Measurements from ENCODE around the gene ITGA2B.

DNA sequence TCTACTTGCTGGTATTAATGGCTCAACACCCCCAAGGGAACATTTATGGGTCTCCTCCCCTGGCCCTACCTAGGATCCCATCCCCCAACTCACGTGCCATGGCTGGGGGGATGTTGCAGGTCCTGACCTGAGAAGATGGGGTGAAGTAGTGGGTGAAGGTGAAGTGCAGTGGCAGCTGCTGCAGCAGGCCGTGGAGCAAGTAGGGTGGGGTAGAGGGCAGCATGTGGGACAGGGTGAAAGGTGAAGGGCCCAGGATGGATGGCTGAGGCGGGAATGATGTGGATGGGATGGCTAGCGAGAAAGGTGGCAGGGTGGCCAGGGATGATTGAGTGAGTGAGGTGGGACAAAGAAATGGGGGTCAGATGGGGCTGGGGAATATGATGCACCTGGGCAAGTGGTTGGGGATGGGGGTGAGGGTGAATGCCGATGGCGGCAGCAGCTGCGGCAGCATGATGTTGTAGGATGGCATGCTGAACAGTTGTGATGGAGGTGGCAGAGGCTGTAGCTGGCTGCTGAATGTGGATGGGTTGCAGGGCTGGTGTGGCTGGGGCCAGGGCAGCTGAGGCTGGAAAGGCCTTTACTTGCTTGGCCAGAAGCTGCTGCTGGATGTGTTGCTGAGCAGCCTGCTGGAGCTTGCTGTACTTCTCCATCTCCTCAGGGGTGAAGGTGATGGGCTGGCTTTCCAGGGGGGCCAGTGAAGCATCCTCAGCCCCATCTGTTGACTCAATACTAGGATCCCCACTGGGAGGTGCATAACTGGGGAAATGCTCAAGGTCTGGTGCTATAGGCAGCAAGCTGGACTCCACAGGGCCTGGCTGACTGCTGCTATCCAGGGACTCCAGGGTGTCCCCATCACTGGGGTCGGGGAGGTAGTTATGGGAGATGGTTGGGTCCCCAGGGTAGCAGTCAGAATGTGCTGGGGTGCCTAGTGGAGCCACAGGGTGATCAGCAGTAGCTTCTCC is 8.3 kb upstream of the ITGA2B start:
- TF ChIP-seq, protein P1, sequence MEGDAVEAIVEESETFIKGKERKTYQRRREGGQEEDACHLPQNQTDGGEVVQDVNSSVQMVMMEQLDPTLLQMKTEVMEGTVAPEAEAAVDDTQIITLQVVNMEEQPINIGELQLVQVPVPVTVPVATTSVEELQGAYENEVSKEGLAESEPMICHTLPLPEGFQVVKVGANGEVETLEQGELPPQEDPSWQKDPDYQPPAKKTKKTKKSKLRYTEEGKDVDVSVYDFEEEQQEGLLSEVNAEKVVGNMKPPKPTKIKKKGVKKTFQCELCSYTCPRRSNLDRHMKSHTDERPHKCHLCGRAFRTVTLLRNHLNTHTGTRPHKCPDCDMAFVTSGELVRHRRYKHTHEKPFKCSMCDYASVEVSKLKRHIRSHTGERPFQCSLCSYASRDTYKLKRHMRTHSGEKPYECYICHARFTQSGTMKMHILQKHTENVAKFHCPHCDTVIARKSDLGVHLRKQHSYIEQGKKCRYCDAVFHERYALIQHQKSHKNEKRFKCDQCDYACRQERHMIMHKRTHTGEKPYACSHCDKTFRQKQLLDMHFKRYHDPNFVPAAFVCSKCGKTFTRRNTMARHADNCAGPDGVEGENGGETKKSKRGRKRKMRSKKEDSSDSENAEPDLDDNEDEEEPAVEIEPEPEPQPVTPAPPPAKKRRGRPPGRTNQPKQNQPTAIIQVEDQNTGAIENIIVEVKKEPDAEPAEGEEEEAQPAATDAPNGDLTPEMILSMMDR (conservative IDR thresholded peaks at IDR 0.05; ENCODE audit: low read depth, low read length), result no peak
- TF ChIP-seq EZH2phosphoT487 (IDR thresholded peaks at IDR 0.05; ENCODE audit: borderline replicate concordance, low read length), result no peak

Data from PC-3 (cell line).